GM12891 (cell line): ENCODE results near the gene PCED1B.

Experiments
- POLR2A ChIP-seq: IDR thresholded peaks from 2 replicates; pipeline ENCODE4 v1.6.1; 2011; ENCODE audit warnings: low read depth, low read length, control low read depth
- TAF1 ChIP-seq: IDR thresholded peaks from 2 replicates; pipeline ENCODE4 v1.6.1; 2011; ENCODE audit warnings: low read depth, low read length, control low read depth

- TF ChIP-seq POLR2A (no peak), TAF1 (no peak)
Measured at GRCh38 chr12:47251919-47252318, 172.5 kb downstream of the PCED1B start.
